Right renal pelvis (tissue), 4 donors: Measurements from ENCODE around the gene ACSF3. TPM values are rescaled to one million over a fixed set of nuclear protein-coding genes. Genes with fewer than 3 reads are reported as not detected.
"Not testable (repeated sequence)": the region's sequence is repeated elsewhere in the genome, so short reads cannot be mapped to it uniquely, and the experiment has no call there.

ENCODE experiments used
- DNase-seq, 4 donors: peaks; one replicate each; pipeline ENCODE4 v3.0.0-alpha.2; 2013; ENCODE audit warnings: low read depth in 4 of 4, low spot score in 3 of 4, missing footprints in 1 of 4
- polyA plus RNA-seq, 4 donors: library from polyadenylated mRNA; unstranded; fragments of 120-200 nt; gene quantifications; one replicate each; pipeline ENCODE4 v1.2.1, GENCODE V29; 2013; ENCODE audit not compliant: insufficient read length in 4 of 4

ACSF3 gene
- polyA plus RNA-seq, 4 donors: 30.4 to 35.7 (median 31.4) TPM

DNA sequence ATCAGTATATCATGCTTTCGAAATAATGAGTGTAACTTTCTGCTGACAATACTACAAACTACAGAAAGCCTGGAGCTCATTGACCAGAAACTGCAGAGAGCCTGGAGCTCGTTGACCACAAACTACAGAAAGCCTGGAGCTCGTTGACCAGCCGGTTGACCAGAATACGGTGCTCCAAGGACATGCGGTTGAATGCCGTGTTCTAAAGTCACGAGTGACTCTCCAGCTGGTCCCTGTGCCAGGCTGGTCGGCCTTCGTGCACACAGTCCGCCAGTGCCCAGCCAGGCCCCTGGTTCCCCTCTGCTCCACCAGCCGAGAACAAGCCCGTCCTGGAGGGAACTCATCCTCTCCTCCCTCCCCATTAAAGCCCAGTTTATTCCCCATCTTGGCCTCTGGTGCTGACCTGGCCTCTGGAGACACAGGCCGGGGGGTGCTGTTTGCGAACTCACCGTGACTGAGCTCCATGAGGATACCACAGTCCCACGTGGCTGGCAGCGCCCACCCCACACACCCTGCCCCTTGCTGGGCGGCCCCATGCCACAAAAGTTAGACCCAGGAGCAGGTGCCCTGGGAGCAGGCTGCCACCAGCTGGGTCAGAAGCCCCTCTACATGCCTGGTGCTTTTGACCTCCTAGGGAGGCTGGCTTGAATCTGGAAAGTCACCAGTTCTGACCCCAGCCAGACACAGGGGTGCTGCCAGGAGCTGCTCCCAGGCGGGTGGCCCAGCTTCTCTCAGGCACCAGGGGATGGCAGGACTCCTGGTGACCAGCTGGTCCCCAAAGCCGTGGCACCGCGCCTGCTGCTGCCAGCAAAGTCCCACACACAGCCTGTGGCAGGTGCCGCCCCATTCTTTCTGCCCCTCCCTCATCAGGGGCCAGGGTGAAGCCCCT, 62.4 kb downstream of the ACSF3 start:
- DNase-seq: no peak

DNA sequence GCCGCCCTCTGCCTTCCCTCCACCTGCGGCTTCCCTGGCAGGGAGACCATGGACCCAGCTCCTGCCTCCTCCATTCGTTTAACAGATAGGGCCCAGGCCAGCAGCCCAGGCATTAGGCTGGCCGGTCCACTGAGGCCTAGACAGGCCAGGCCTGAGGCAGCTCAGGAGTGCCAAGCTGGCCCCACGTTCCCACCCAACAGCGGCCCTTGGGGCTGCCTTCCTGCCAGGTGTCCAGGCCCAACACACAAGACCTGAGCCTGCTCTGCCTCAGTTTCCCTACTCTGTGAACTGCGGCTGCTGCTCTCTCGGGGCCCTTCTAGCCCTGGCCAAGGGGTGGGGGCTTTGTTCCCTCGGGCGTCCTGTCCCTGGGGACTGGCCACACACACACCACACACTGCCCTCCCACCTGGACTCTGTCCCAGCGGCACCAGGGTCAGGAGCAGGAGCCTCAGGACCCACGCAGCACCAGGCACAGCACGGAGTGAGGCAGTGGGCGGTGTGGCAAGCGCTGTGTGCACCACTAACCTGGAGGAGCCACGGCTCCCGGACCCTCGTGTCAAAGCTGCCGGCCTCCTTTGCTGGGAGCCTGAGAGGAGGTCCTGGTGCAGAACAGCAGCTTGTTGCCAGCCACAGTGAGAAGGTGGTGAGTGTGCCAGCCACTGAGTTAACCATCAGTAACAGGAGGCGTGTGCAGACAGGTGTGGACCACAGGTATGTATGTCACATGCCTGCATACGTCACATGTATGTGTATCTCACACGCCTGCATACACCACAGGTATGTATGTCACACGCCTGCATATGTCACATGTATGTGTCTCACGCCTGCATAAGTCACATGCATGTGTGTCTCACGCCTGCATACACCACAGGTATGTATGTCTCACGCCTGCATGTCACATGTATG, 63.3 kb downstream of the ACSF3 start:
- no peak for DNase-seq

DNA sequence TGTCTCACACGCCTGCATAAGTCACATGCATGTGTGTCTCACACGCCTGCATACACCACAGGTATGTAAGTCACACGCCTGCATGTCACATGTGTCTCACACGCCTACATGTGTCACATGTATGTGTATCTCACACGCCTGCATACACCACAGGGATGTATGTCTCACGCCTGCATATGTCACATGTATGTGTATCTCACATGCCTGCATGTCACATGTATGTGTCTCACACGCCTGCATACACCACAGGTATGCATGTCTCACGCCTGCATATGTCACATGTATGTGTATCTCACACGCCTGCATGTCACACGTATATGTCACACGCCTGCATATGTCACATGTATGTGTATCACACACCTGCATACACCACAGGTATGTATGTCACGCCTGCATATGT, 64.1 kb downstream of the ACSF3 start:
- no peak for DNase-seq

DNA sequence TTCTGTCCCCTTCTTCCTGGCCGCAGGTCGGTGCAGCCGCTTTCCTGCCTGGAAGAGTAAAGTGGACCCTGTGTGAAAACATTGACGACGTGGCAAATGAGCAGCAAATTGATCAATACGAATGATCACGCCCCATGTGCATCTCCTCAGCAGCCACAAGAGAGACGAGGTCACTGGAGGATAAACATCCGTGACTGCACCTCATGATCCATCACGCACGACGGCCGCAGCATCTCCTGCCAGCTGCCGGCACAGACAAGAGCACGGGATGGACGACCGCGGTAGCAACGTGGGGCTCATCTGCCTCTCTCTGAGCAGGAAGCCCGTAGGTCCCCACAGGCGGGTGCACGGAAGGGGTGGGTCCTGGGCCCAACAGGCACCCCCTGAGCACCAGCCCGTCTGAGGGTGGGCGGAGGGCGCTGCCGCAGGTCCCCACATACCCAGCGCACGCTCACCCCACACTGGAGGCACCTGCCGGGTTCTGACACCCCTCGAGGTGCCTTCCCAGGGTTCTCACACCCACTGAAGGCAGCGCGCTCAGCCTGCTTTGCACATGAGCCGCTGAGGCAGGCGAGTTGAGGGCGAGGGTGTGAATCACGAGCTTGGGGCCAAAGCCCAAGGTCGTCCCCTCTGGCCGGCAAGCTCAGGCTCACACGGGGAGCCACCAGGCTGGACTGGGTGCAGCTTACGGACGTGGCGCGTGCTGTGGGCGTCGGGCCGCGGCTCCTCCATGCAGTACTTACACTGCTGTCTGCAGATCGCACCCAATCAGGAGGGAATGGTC, 65.6 kb downstream of the ACSF3 start:
- no peak for DNase-seq

DNA sequence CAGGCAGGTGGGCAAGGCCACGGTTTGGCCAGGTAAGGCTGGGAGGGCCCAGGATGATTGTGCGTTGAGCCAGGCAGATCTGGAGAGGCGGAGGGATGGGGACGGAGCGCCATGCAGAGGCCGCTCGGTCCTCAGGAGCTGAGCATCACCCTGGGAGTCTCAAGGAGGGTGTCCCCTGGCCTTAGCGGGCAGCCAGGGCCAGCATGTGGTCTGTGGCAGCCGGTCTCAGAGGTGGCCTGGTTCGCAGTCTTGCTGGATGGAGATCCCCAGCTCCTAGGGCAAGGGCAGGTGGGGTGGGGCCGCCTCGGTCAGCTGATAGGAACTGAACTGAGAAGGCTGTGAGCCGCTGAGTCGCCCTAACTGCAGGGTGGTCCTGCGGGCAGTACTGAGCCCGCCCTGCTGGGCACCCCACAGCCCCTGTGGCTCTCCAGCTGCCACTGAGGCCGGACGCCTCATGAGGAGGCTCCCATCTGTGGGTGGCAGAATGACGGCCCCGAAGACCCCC, 66.2 kb downstream of the ACSF3 start:
- no peak for DNase-seq

DNA sequence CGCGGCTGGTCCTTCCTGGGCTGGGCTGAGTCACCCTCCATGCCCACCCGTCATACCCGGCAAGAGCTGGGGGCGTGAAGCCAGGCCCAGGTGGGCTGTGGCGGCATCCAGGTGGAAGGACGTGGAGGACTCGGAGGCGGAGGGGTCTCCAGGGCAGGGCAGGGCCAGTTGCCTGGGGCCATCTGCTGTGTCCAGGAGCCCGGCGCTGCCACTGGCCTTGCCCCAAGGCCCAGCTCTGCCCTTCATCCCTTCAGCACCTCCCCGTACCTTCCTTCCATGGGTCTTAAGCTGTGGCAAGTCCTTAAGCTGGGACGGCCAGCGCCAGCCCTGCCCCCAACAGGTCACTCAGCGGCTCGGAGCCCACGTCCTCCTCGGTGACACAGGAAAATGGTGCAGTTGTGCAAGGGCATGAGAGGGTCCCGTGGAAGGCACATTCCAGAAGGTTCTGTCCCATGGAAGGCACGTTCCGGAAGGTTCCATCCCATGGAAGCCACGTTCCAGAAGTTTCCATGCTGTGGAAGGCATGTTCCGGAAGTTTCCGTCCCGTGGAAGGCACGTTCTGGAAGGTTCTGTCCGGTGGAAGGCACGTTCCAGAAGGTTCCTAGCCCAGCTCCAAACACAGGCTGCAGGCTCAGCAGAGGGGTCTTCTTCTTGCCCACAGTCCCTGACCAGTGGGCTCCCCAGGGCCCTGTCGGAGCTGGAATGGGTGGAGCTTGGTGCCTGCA, 67.5 kb downstream of the ACSF3 start:
- no peak for DNase-seq

DNA sequence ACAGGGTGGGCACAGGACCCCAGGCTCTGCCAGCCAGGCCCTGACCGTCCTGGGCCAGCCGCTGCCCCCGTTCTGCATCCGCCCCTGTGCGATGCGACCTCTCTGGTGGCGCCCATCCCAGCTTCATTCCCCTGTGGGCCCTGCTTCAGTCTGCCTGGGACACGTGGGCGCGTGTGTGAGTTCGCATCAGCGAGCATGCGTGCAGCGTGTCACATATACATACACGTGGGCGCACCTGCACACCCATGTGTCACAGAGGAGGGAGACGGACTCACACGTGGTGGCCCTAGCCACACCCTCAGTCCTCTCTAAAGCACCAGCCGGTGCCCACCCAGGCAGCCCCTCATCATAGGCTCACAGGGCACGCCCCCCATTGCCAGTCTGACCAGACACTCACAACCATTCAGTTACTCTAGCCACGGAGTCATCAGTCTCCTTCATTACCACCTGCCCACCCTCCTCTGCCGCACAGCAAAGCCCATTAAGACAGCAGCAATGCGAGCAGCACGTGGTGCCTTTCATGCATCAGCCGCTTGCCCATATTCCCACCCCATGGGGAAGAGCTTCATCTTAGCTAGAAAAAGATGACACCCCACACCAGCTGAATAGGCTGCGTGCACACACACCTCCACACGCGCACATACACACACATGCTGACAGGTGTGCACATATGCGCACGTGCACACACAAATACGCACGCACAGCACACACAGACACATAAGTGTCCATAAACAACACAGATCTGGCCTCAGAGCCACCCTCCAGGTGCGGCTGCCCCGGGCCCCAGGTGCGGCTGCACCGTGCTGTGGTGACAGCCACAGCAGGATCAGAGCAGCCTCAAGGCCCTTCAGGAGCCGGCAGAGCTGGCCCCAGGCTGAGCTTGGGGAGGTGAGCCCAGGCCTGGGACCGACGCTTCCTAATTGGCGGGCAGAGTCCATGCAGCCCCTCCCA, 68.4 kb downstream of the ACSF3 start:
- DNase-seq: no peak

DNA sequence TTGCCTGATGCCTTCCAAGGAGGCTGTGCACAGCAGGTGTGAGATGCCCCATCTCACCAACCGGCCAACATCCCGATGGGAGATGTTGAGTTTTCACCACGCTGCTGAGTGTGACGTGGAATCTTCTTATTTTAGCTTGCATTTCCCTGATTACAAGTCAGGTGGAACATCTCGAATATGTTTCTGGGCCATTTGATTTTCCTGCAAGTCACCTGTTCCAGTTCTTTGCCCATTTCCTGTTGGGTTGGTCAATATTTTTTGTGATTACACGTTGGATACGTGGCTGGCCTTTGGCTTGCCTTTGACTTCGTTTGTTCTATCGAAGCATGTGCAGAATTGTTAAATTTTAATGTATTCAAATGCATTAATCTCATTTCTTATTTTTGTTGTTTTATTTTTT, 69.6 kb downstream of the ACSF3 start:
- no peak for DNase-seq

DNA sequence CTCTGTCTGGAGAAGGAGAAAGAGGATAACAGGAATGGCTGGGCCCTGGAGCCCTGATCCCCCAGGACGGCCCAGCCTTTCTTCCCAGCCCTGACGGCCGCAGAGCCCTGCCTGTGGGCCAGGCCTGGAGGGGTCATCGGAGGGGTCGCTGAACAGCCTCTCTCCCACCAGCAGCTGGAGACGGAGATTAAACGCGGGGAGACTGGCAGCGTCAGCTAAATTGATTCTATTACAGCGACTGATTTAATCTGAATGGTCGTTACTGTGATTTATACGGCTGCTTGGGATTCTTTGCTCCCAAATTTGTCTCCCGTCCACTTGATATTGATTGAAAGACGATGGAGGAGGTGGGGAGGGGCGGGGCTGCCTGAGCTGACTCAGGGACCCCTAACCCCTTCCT, 70.8 kb downstream of the ACSF3 start:
- DNase-seq: no peak

DNA sequence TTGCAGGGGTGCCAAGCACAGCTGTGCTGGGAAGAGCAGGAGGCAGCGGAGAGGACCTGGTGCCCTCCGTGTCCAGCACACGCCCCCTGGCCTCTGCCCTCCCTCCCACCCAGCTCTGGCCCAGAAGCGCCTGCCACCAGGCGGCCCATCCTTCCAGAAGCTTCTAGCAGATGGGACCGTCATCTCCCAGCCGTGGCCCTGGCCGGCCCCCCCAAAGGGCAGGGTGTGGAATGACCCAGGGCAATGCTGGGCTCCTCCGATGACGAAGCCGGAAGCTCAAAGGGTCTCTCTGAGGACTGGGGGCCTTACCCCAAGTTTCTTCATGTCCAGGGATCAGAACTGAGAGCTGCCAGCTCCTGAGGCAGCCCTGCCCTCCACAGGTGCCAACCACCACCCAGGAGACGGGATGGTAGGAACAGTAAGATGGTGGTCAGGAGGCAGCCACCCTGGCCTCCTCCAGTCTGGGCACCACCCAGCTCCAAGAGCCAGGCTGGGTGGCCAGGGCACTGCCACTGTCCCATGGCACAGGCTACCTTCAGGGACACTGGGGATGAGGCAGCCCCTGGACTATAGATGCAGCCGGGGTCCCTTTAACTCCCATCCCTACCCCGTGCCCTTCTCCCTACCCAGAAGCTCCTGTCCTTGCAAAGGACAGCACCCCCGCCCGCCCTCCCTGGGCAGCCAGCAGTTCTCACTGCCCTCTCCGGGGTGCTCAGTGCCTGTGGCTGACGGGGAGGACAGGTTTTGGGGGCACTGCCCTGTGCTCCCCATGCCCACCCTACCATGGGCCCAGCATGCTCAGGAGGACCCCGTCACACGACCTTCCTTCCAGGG, 71.4 kb downstream of the ACSF3 start:
- DNase-seq: no peak

DNA sequence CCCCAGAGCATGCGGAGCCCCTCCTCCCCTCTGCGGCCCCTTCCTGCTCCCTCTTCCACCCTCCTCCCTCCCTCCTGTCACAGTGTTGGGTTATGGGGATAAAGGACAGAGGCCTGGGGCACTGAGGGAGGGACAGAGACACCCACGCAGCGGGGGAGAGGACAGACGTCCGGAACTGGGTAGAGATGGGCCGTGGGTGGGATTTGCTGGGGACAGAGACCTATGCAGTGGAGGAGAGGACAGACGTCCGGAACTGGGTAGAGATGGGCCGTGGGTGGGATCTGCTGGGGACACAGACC, 72.0 kb downstream of the ACSF3 start:
- DNase-seq: not testable (repeated sequence)

DNA sequence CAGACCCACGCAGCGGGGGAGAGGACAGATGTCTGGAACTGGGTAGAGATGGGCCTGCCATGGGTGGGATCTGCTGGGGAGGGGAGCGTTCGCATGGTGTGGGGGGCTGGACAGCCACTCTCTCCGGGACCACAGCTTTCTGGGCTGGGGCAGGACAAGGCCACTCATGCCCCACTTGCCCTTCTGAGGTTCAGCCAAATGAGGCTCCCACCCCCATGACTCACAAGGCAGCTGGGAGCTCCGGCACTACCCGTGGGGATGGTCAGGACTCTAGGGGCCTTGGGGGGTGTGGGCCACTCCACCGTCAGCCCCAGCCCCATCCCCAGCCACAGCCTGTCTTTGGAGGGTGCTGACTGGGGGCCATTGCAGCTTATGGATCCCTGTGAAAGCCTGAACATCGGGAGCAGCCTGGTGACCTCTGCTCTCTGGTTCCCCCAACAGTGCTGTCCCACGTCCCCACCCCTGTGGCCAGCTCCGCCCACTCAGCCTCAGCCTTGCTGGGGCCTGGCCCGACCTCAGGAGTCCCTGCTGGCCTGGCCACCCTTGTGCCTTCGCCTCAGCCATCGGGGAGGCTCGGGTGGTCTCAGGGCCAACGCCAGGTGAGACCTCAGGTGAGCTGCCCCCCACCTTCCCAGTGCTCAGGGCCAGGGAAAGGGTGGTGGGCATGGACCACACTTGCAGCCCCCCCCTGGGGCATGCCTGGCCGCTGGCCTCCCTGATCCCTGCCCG, 73.2 kb downstream of the ACSF3 start:
- no peak for DNase-seq

DNA sequence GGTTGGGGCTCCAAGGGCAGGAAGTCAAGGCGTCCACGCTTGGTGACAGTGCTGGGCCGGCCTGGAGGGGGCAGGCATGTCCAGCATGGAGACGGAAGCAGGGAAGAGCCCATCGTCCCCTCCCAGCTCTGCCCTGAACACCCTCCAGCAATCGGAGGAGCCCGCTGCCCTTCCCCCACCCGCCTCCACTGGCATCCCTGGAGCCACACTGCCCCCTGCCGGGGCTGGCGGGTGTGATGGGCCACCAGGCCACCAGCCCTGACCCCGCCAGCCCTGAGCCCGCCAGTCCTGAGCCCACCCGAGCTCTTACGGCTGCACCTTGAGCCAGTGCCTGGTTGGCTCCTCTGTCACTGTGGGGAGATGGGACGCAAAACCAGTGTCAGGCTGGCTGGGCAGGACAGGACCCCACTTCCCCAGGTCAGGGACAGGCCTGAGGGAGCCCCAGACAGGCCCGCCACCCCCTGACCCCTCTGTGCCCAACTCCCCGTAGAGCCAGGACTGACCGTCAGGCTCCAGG, 73.8 kb downstream of the ACSF3 start:
- DNase-seq: peak; percentile 59 to 70 (median 68)

DNA sequence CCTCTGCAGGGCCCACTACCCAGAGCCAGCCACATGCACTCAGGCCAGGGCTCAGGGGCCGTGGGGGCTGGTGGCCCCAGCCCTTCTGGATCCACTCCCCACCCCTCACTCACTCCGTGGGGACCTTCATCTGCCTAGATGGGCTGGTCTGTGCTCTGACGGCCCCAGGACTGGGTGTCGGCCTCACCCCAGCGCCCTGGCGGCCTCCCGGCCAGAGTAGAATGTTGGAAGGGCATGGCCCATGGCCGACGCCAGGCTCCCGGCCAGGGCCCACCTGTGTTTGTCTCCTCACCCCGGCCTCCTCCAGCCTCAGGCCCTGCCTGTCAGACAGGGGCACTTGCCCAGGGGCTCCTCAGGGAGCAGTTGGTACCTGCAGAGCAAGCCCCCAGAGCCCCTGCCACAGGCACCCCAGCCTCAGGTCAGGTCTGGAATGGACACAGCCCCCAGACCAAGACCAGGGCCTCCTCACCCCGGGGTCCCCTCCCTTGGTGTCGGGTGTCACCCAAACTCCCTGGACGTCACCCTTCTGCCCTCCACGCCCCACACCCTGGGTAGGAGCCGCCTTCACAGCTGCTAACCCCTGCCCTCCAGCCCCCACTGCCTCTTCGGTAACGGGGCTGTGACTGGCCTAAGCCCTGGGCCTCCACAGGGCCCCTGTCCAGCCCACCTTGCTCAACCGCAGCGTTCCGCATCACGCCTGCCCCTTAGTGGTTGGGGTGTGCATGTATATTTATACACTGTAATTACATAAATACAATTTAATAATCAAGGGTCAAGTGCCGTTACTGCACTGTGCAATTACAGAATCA, 74.9 kb downstream of the ACSF3 start:
- DNase-seq: no peak

DNA sequence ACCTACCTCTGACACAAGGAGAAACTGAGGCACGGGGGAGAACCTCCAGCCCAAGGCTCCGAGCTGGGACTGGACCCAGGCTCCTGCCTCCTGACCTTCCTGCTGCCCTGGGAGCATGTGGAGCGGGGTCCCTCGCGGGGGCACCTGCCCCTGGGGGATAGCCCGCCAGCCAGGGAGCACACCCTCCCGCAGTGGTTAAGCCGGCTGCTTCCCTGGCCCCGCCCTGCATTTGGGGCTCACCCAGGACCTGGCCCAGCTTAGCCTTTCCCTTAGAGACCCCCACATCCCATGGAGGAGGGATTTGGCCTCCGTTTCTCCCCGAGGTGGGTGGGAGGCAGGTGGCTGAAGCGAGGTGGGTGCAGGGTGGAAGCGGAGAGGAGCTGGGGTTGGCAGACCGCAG, 76.1 kb downstream of the ACSF3 start:
- no peak for DNase-seq
